Naive B cell (primary cell): Measurements from ENCODE around the gene HK3. TPM values are rescaled to one million over a fixed set of nuclear protein-coding genes. Genes with fewer than 3 reads are reported as not detected.

Experiments used
- ATAC-seq, 2 donors: fragments of 150-1000 bp; cut with Tn5 transposase; 2 replicates each; pipeline ENCODE4 v1.10.0; 2021; ENCODE audit warnings: low read depth in 2 of 2, mild to moderate bottlenecking in 2 of 2, moderate library complexity in 2 of 2
- DNase-seq: peaks from one replicate; pipeline ENCODE4 v3.0.0; 2022
- H3K27ac Mint-ChIP-seq, 6 donors: one replicate each; pipeline ENCODE4 v1.8.0; 2020 to 2022; ENCODE audit warnings: mild to moderate bottlenecking in 6 of 6, mixed read lengths in 6 of 6, moderate library complexity in 5 of 6, inconsistent platforms in 2 of 6
- H3K27me3 Mint-ChIP-seq, 3 donors: one replicate each; pipeline ENCODE4 v1.8.0; 2021 to 2022; ENCODE audit warnings: mixed read lengths in 3 of 3, mild to moderate bottlenecking in 1 of 3
- H3K36me3 Mint-ChIP-seq, 2 donors: one replicate each; pipeline ENCODE4 v1.8.0; 2020 to 2022; ENCODE audit warnings: mixed read lengths in 2 of 2, inconsistent platforms in 1 of 2, mild to moderate bottlenecking in 1 of 2
- H3K4me1 Mint-ChIP-seq, 3 donors: one replicate each; pipeline ENCODE4 v1.8.0; 2020 to 2022; ENCODE audit warnings: mixed read lengths in 3 of 3, inconsistent platforms in 1 of 3, mild to moderate bottlenecking in 1 of 3, moderate library complexity in 1 of 3
- H3K4me3 Mint-ChIP-seq, 8 donors: one replicate each; pipeline ENCODE4 v1.8.0; 2020 to 2022; ENCODE audit warnings: mild to moderate bottlenecking in 8 of 8, mixed read lengths in 8 of 8, moderate library complexity in 8 of 8, inconsistent platforms in 2 of 8
- H3K9me3 Mint-ChIP-seq, 7 donors: one replicate each; pipeline ENCODE4 v1.8.0; 2020 to 2022; ENCODE audit warnings: mixed read lengths in 7 of 7, mild to moderate bottlenecking in 5 of 7, inconsistent platforms in 2 of 7, moderate library complexity in 1 of 7
- polyA plus RNA-seq, 6 donors: library from polyadenylated mRNA; unstranded; fragments of 300-500 nt; fragmentation: Illumina TruSeq; gene quantifications; one replicate each; pipeline ENCODE4 v1.2.3, GENCODE V29; 2021; ENCODE audit warnings: low read depth in 6 of 6

HK3 gene, protein sequence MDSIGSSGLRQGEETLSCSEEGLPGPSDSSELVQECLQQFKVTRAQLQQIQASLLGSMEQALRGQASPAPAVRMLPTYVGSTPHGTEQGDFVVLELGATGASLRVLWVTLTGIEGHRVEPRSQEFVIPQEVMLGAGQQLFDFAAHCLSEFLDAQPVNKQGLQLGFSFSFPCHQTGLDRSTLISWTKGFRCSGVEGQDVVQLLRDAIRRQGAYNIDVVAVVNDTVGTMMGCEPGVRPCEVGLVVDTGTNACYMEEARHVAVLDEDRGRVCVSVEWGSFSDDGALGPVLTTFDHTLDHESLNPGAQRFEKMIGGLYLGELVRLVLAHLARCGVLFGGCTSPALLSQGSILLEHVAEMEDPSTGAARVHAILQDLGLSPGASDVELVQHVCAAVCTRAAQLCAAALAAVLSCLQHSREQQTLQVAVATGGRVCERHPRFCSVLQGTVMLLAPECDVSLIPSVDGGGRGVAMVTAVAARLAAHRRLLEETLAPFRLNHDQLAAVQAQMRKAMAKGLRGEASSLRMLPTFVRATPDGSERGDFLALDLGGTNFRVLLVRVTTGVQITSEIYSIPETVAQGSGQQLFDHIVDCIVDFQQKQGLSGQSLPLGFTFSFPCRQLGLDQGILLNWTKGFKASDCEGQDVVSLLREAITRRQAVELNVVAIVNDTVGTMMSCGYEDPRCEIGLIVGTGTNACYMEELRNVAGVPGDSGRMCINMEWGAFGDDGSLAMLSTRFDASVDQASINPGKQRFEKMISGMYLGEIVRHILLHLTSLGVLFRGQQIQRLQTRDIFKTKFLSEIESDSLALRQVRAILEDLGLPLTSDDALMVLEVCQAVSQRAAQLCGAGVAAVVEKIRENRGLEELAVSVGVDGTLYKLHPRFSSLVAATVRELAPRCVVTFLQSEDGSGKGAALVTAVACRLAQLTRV
- 1 to 10 TPM in 1 of 6 donors, under 1 TPM in 4, not detected in 1; 0.16 to 1.3 (median 0.32) TPM for polyA plus RNA-seq

DNA sequence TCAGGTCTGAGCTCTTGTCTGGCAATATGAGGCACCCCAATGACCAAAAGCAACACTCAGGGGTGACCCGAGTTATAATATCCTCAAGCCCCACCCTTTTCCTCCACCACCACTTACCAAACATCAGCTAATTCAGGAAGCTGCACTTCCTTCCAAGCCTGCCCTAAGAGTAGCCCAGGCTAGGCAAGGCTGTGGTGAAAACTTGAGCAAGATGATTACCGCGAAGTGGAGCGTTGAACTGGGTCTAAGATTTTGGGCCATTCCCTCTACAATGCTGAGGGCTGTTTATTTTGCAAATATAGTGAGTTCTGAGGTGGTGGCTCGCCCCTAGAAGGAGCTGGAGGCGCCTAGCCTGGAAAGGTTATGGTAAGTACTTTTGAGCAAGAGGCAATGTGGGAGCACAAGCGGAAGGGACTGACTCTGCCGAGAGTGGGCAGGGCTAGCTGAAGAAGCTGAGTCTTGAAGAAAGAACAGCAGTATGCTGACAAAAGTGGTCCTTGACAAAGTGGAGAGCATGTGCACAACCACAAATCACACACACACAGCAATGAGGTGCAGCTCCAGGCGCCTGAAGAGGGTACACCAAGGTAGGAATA lies at the start of gene HK3:
TSS of gene HK3 (minus strand) at position 51 of the 596 bp plus-strand sequence. CDS start 3,187 bp downstream, outside the sequence.
- Mint-ChIP-seq H3K9me3 (no peaks in the 10 kb centered on the region), H3K4me3 (peak within 1 kb of the TSS in 1 of 8 donors; percentile 27), H3K4me1 (peaks cover 11 to 18% (median 13%) of the 10 kb centered on the region in 3 donors), H3K27me3 (peaks cover 0 to 7% (median 0%) of the 10 kb centered on the region in 3 donors), H3K36me3 (peaks cover 6 to 7% of the 10 kb centered on the region in 2 donors), H3K27ac (peak within 1 kb of the TSS in 4 of 6 donors; percentile 46 to 91 (median 78))
- peak in 1 of 2 donors; percentile 21 for ATAC-seq
- no peak for DNase-seq

DNA sequence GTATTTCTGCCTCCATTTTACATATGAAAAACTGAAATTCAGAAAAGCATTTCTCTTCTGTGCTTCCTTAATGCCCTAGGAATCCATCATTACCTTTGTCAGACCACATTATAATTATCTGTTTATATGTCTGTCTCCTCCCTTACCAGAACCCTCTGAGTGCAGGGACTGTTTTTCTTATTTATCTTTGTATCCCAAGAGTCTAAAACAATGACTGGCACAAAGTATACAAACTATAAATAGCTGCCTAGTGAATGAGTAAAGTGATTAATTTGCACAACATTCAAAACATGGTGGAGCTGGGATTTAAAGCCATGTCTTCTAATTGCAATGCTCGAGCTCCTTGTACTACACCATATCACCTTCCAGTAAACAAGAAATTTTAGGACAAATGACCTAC lies 49.3 kb upstream of the HK3 start:
- Mint-ChIP-seq H3K4me3 (no peak overlapping the region), H3K27ac (no peak overlapping the region), H3K36me3 (peaks cover 12 to 15% of the 10 kb centered on the region in 2 donors), H3K27me3 (no peaks in the 10 kb centered on the region), H3K4me1 (no peaks in the 10 kb centered on the region), H3K9me3 (no peaks in the 10 kb centered on the region)
- ATAC-seq (no peak), DNase-seq (no peak)

DNA sequence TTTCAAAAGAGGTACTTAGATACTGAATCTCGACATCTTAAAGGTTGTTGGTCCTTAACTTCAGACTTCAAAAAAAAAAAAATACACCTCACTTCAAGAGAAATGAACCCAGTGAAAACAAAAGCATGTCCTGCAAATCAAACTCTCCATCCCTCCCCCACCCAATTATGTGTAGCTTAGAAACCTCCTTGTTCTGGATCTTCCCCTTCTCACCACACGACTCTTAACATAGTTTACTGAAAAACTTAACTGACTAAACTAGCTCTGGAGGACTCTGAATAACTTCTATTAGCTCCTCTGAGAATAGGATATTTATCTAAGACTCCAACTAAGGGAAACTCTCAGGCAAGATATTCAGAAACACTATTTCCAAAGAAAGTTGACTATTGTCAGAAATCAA lies 48.7 kb upstream of the HK3 start:
- ATAC-seq (no peak), DNase-seq (no peak)
- peaks cover 18 to 21% of the 10 kb centered on the region in 2 donors for H3K36me3 Mint-ChIP-seq
- H3K27me3 Mint-ChIP-seq, result no peaks in the 10 kb centered on the region
- peaks cover 0 to 3% (median 0%) of the 10 kb centered on the region in 3 donors for H3K4me1 Mint-ChIP-seq
- no peaks in the 10 kb centered on the region for H3K9me3 Mint-ChIP-seq
- no peak overlapping the region for H3K4me3 Mint-ChIP-seq
- H3K27ac Mint-ChIP-seq, result peak overlapping the region in 2 of 6 donors; percentile 9 to 40

DNA sequence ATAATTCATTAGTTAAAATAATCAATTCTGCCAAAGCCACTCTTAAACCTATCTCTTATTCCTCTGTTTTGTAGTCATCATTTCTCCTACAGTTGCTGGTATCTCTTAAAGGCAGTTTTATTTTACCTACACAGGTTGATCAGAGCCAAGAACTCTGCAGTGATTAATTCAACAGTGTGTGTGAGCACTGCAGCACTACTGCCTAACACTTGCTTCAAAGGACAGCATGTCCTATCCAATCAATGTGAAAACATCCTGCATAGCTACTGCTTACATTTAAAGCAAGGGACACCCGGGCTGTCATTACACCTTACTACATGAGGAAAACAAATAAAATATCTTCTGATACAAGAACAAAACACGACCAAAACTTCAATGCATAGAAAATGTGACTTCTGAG lies 45.1 kb upstream of the HK3 start:
- Mint-ChIP-seq H3K9me3 (no peaks in the 10 kb centered on the region), H3K36me3 (peaks cover 14 to 18% of the 10 kb centered on the region in 2 donors), H3K27me3 (no peaks in the 10 kb centered on the region), H3K27ac (peak overlapping the region in 1 of 6 donors; percentile 51), H3K4me3 (no peak overlapping the region), H3K4me1 (peaks cover 0 to 3% (median 2%) of the 10 kb centered on the region in 3 donors)
- DNase-seq (no peak), ATAC-seq (no peak)

DNA sequence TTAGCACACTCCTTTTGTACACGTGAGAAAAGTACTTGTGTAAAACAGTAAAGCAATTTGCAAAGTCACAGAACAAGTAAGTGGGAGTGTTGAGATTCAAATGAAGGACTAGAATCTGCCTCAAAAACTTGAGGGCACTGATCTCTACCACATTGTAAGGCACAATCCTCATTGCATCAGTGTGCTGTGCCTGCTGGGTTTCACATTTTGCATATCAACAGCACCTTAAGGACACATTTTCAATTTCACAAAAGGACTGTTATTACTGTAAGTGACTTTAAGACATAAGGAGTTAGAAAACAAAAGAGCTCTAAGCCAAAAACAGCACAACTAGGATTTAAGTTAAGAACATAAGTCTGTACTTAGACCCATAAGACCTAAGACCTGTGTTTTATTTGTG lies 44.7 kb upstream of the HK3 start:
- no peak overlapping the region for H3K27ac Mint-ChIP-seq
- DNase-seq, result no peak
- H3K9me3 Mint-ChIP-seq, result no peaks in the 10 kb centered on the region
- H3K4me3 Mint-ChIP-seq, result no peak overlapping the region
- ATAC-seq, result no peak
- H3K36me3 Mint-ChIP-seq, result peaks cover 14 to 18% of the 10 kb centered on the region in 2 donors
- H3K27me3 Mint-ChIP-seq, result no peaks in the 10 kb centered on the region
- H3K4me1 Mint-ChIP-seq, result peaks cover 0 to 3% (median 2%) of the 10 kb centered on the region in 3 donors

DNA sequence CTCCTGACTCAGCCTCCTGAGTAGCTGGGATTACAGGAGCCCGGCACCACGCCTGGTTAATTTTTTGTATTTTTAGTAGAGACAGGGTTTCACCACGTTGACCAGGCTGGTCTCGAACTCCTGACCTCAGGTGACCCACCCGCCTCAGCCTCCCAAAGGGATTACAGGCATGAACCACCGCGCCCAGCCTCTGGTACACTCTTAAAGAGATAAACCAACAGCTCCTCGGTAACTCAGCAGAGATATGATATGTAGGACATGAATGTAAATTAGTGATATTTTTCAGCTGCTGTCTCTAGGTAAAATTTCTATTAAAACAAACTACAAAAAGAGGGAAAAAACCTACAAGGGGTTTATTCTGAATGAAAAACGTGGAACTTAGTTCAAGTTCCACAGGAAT lies 42.8 kb upstream of the HK3 start:
- Mint-ChIP-seq H3K4me1 (peaks cover 0 to 3% (median 2%) of the 10 kb centered on the region in 3 donors), H3K36me3 (peaks cover 9 to 11% of the 10 kb centered on the region in 2 donors), H3K4me3 (no peak overlapping the region), H3K27me3 (no peaks in the 10 kb centered on the region), H3K9me3 (no peaks in the 10 kb centered on the region), H3K27ac (peak overlapping the region in 2 of 6 donors; percentile 18 to 47)
- no peak for DNase-seq
- ATAC-seq, result no peak

DNA sequence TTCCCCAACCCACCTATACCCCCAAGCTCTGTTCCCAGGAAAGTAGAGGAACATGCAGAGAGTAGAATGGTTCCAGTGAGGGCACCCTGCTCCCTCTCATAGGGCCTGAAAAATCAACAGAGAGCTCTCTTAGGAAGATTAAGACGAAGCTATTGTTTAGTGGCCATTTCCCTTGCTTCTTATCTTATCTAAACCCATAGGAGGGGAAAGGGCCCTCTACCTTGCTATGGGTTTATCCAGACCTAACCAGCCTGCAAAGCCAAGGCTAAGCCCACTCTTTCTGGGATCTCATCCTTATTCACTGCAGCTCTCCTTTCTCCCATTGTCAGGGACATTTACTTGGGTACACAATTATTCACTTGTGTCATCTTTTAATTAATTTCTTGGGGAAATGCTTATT lies 39.3 kb upstream of the HK3 start:
- ATAC-seq (no peak), DNase-seq (no peak)
- H3K36me3 Mint-ChIP-seq, result peaks cover 7 to 8% of the 10 kb centered on the region in 2 donors
- no peaks in the 10 kb centered on the region for H3K9me3 Mint-ChIP-seq
- H3K27me3 Mint-ChIP-seq, result no peaks in the 10 kb centered on the region
- H3K4me3 Mint-ChIP-seq, result no peak overlapping the region
- H3K4me1 Mint-ChIP-seq, result peaks cover 0 to 8% (median 2%) of the 10 kb centered on the region in 3 donors
- peak overlapping the region in 2 of 6 donors; percentile 24 to 53 for H3K27ac Mint-ChIP-seq

DNA sequence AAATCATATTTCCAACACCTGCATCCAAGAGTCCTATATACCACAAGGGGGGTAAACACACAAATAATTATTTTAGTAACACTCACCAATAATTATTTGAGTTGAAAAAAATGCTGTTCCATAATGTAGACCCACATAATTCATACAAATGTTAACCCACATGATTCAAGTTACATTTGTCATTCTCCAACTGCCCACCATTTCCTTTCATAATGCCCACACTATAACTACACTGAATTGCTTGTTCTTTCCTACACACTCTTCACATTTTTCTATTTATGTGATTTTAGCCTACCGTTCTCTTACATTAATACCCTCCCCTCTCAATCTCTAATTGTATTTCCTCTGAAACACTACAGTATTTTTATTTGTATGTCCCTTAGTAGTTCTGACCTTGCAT lies 35.9 kb upstream of the HK3 start:
- ATAC-seq (no peak), DNase-seq (no peak)
- H3K4me1 Mint-ChIP-seq, result peaks cover 5 to 18% (median 14%) of the 10 kb centered on the region in 3 donors
- H3K36me3 Mint-ChIP-seq, result no peaks in the 10 kb centered on the region
- no peaks in the 10 kb centered on the region for H3K9me3 Mint-ChIP-seq
- H3K4me3 Mint-ChIP-seq, result no peak overlapping the region
- H3K27ac Mint-ChIP-seq, result no peak overlapping the region
- H3K27me3 Mint-ChIP-seq, result no peaks in the 10 kb centered on the region

DNA sequence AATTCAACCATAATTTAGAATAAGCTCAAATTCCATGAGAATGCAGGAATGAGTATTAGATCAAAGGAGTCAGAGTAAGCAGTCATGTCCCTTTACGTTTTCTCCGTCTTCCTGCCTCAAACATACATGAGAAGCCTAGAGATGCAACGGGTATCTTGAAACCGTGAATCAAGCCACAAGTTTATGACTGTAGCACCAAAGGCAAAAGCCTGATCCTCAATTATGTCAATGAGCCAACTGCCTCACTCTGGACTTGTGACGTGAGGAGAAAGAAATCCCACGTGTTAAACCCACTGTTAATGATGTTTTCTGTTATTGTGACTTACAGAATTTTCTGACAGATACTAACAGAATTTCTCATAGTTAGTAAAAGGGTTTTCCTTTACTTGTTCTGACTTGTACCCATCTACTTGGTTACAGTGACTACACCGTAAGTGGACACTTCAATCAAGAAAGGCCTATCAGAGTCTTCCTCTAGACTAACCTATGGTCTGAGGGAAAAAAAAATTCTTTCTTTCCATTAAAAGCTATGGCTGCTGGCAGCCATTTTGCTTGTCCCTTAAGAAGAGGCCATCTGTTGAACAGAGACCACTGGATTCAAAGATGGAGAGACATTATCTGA lies 35.3 kb upstream of the HK3 start:
- Mint-ChIP-seq H3K4me1 (peaks cover 5 to 18% (median 15%) of the 10 kb centered on the region in 3 donors), H3K9me3 (no peaks in the 10 kb centered on the region), H3K36me3 (no peaks in the 10 kb centered on the region), H3K27ac (no peak overlapping the region), H3K27me3 (no peaks in the 10 kb centered on the region), H3K4me3 (no peak overlapping the region)
- DNase-seq, result no peak
- no peak for ATAC-seq

DNA sequence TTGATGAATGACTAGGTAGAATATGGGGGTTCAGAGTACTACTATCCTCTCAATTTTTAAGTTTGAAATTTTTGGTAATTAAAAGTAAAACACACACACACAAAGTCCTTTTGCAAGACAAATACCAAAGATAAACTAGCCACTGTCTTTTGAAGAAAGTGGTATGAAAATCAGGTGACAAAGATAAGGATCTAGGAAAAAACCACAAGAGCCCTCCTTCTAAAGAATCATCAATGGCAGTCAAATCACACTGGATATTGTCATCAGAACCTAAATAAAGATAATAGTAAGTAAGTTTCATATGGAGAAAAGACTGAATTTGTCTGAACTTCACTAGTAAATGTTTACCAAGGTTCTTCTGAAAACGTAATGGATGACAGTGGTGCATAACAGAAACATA lies 30.5 kb upstream of the HK3 start:
- Mint-ChIP-seq H3K27ac (no peak overlapping the region), H3K36me3 (no peaks in the 10 kb centered on the region), H3K27me3 (no peaks in the 10 kb centered on the region), H3K4me3 (no peak overlapping the region), H3K9me3 (peaks cover 0 to 1% (median 0%) of the 10 kb centered on the region in 7 donors), H3K4me1 (peaks cover 0 to 24% (median 15%) of the 10 kb centered on the region in 3 donors)
- DNase-seq (no peak), ATAC-seq (no peak)

DNA sequence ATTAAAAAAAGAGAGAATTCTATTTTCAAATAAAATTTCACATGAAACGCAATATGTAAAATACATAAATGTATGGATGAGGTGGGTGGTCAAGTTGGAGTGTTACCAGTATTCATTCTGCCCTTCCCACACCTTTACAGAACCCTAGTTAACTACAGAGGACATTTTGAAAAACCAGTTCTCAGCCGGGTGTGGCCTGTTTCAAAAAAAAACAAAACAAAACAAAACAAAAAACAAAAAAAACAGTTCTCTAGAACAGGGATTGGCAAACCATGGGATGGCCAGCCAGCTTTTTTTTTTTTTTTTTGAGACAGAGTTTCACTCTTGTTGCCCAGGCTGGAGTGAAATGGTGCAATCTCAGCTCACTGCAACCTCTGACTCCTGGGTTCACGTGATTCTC lies 28.4 kb upstream of the HK3 start:
- H3K27ac Mint-ChIP-seq, result no peak overlapping the region
- no peaks in the 10 kb centered on the region for H3K27me3 Mint-ChIP-seq
- DNase-seq, result no peak
- H3K9me3 Mint-ChIP-seq, result peaks cover 0 to 1% (median 0%) of the 10 kb centered on the region in 7 donors
- H3K36me3 Mint-ChIP-seq, result no peaks in the 10 kb centered on the region
- peaks cover 0 to 24% (median 15%) of the 10 kb centered on the region in 3 donors for H3K4me1 Mint-ChIP-seq
- no peak overlapping the region for H3K4me3 Mint-ChIP-seq
- ATAC-seq, result no peak

DNA sequence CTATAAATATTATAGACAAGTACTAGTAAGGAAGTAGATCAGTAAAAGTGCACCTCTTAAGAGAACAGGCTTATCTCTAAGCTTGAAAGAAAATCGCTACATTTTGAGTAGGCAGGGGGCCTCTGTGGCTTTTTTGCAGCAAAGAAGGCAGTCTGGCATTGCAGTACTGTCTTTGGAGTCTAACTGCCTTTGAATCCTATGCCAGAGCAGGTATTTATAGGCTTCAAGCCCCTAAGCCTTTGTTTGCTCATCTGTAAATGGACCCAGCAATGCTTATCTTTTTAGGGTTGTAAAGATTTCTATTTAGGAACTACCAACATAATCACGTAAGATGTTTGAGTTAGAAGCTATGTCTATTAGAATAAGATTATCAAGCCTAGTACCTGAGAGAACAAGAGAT lies 23.7 kb upstream of the HK3 start:
- Mint-ChIP-seq H3K4me1 (peaks cover 2 to 18% (median 14%) of the 10 kb centered on the region in 3 donors), H3K27me3 (no peaks in the 10 kb centered on the region), H3K9me3 (peaks cover 0 to 1% (median 0%) of the 10 kb centered on the region in 7 donors), H3K27ac (peak overlapping the region in 2 of 6 donors; percentile 7 to 44), H3K36me3 (peaks cover 14 to 28% of the 10 kb centered on the region in 2 donors), H3K4me3 (no peak overlapping the region)
- ATAC-seq (no peak), DNase-seq (no peak)

DNA sequence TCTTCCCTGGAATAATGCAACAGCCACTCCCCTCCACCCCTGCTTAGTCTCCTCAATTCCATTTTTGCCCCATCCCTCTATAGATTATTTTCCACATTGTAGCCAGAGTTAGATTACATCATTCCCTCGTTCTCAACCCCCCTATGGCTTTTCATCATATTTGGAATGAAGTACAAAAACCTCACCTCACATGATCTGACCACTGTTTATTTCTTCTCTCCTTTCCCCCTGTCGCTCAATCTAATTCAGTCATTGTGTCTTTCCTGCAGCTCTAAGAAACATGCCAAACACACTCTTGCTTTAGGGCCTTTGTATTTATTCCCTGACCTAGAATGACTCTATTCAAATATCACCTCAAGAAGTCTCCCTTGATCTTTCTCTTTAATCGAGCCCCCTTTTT lies 22.6 kb upstream of the HK3 start:
- Mint-ChIP-seq H3K9me3 (peaks cover 0 to 1% (median 0%) of the 10 kb centered on the region in 7 donors), H3K4me3 (no peak overlapping the region), H3K27me3 (no peaks in the 10 kb centered on the region), H3K27ac (peak overlapping the region in 3 of 6 donors; percentile 11 to 39 (median 26)), H3K4me1 (peaks cover 4 to 18% (median 14%) of the 10 kb centered on the region in 3 donors), H3K36me3 (peaks cover 14 to 28% of the 10 kb centered on the region in 2 donors)
- no peak for ATAC-seq
- no peak for DNase-seq
